ENCODE results near the gene PRXL2C. TPM values are rescaled to one million over a fixed set of nuclear protein-coding genes. Genes with fewer than 3 reads are reported as not detected.

The PRXL2C gene
- total RNA-seq, 1 experiment from 2014 or later = 8.5 TPM

- no peaks in the 10 kb centered on the region for H3K27me3 ChIP-seq (ENCODE audit: insufficient read depth, low read depth)
- H2AFZ ChIP-seq = no peak overlapping the region
- BruUV-seq (replicated peaks) = no TSS peak
- H3K36me3 ChIP-seq (ENCODE audit: low read depth) = no peaks in the 10 kb centered on the region
- H3K27ac ChIP-seq = no peak overlapping the region
- DNase-seq = no peak
- TF ChIP-seq CTCF (conservative IDR thresholded peaks at IDR 0.05) (no peak), EZH2 (IDR thresholded peaks at IDR 0.05; ENCODE audit: low read depth) (no peak)
- no peaks in the 10 kb centered on the region for H3K79me2 ChIP-seq (ENCODE audit: low read depth)
- no peak overlapping the region for H3K4me2 ChIP-seq
- H4K20me1 ChIP-seq (ENCODE audit: insufficient read depth) = no peaks in the 10 kb centered on the region
- H3K4me3 ChIP-seq = no peak overlapping the region
- peaks cover 8% of the 10 kb centered on the region; the same call in 1 of the 2 replicates for H3F3A ChIP-seq (ENCODE audit: insufficient read depth, low read depth)
- H3K4me1 ChIP-seq (replicated peaks; ENCODE audit: insufficient read depth) = peaks cover 3% of the 10 kb centered on the region; the same call in 1 of the 2 replicates
- ChIA-PET POLR2A (ENCODE audit: unreplicated experiment) (no interaction called here), CTCF (no interaction called here)
- no peaks in the 10 kb centered on the region for H3K9me2 ChIP-seq (ENCODE audit: insufficient read depth)
- H3K9me3 ChIP-seq (ENCODE audit: insufficient read depth, low read depth) = no peaks in the 10 kb centered on the region
- intact Hi-C loops (cut with micrococcal nuclease; ENCODE audit: unreplicated experiment) = loop anchor here (5.0 to 10.0 kb wide), 2 partner anchors 86 to 163 kb away; partner anchors contain the start of genes ZNF510 and ZNF782
These were observed 33.8 kb upstream of the PRXL2C start for GRCh38 chr9:96688745-96689464.

GRCh38 chr9:96688187-96688586, 33.1 kb upstream of the PRXL2C start:
- no peak overlapping the region for H3K4me2 ChIP-seq
- H3K9me3 ChIP-seq (ENCODE audit: insufficient read depth, low read depth) = no peaks in the 10 kb centered on the region
- H2AFZ ChIP-seq = no peak overlapping the region
- peaks cover 3% of the 10 kb centered on the region; the same call in 1 of the 2 replicates for H3K4me1 ChIP-seq (replicated peaks; ENCODE audit: insufficient read depth)
- TF ChIP-seq EZH2 (IDR thresholded peaks at IDR 0.05; ENCODE audit: low read depth) (no peak), CTCF (conservative IDR thresholded peaks at IDR 0.05) (no peak)
- BruUV-seq (replicated peaks) = no TSS peak
- peaks cover 8% of the 10 kb centered on the region; the same call in 1 of the 2 replicates for H3F3A ChIP-seq (ENCODE audit: insufficient read depth, low read depth)
- H4K20me1 ChIP-seq (ENCODE audit: insufficient read depth) = no peaks in the 10 kb centered on the region
- ChIA-PET POLR2A (ENCODE audit: unreplicated experiment) (no interaction called here), CTCF (no interaction called here)
- intact Hi-C loops (cut with micrococcal nuclease; ENCODE audit: unreplicated experiment) = loop anchor here (5.0 to 10.0 kb wide), 2 partner anchors 87 to 164 kb away; partner anchors contain the start of genes ZNF510 and ZNF782
- H3K27ac ChIP-seq = no peak overlapping the region
- H3K79me2 ChIP-seq (ENCODE audit: low read depth) = no peaks in the 10 kb centered on the region
- H3K36me3 ChIP-seq (ENCODE audit: low read depth) = no peaks in the 10 kb centered on the region
- DNase-seq = no peak
- no peaks in the 10 kb centered on the region for H3K9me2 ChIP-seq (ENCODE audit: insufficient read depth)
- H3K4me3 ChIP-seq = no peak overlapping the region
- H3K27me3 ChIP-seq (ENCODE audit: insufficient read depth, low read depth) = no peaks in the 10 kb centered on the region

GRCh38 chr9:96686638-96687335, 31.7 kb upstream of the PRXL2C start:
- Histone ChIP-seq H3K4me3 (peak overlapping the region; percentile 56), H3K27me3 (ENCODE audit: insufficient read depth, low read depth) (no peaks in the 10 kb centered on the region), H3K9me2 (ENCODE audit: insufficient read depth) (no peaks in the 10 kb centered on the region), H3K4me1 (replicated peaks; ENCODE audit: insufficient read depth) (peaks cover 3% of the 10 kb centered on the region; the same call in 1 of the 2 replicates), H3K27ac (no peak overlapping the region), H3F3A (ENCODE audit: insufficient read depth, low read depth) (peaks cover 8% of the 10 kb centered on the region; the same call in 1 of the 2 replicates), H3K36me3 (ENCODE audit: low read depth) (no peaks in the 10 kb centered on the region), H4K20me1 (ENCODE audit: insufficient read depth) (no peaks in the 10 kb centered on the region), H2AFZ (peak overlapping the region; percentile 88), H3K4me2 (peak overlapping the region; percentile 81), H3K79me2 (ENCODE audit: low read depth) (no peaks in the 10 kb centered on the region), H3K9me3 (ENCODE audit: insufficient read depth, low read depth) (no peaks in the 10 kb centered on the region)
- POLR2A ChIA-PET (ENCODE audit: unreplicated experiment) = interaction anchor here (0.6 kb wide), 1 partner anchor 257 kb away, joined by 6 read pairs; no protein-coding TSS in a partner anchor
- TSS peak; percentile 45 for BruUV-seq (replicated peaks)
- DNase-seq = peak; percentile 53 to 91
- TF ChIP-seq EZH2 (IDR thresholded peaks at IDR 0.05; ENCODE audit: low read depth) (no peak), CTCF (conservative IDR thresholded peaks at IDR 0.05) (peak; percentile 66)
- intact Hi-C loops (cut with micrococcal nuclease; ENCODE audit: unreplicated experiment) = loop anchor here (1.0 to 10.0 kb wide), 3 partner anchors 88 to 929 kb away; partner anchors contain the start of genes ZNF510 and ZNF782
- CTCF ChIA-PET = interaction anchor here (1.0 kb wide), 1 partner anchor 92 kb away, joined by 3 read pairs; no protein-coding TSS in a partner anchor
